ENCODE results near the gene LIN7A. TPM values are rescaled to one million over a fixed set of nuclear protein-coding genes. Genes with fewer than 3 reads are reported as not detected.

LIN7A gene
- total RNA-seq, 1 experiment from 2014 or later: 16.2 TPM

DNA sequence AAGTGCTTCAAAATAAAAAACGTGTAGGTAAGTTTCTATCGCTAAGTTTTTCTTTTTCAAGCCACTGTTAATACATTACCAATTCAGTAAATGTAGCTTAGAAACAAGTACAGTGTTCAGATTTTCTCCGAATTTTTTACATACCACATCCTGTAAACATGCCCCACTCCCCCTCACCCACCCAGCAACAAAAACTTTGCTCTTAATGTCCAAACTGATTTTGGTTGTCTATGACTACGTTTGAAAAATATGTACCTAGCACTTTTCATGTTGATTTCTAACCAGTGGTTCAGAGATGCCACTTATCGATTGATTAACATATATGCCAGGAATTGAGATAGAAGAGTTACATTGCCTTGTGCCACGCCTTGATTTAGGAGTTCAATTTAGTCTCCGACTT lies 663 bp upstream of the LIN7A start:
- Mint-ChIP-seq H3K4me1 (ENCODE audit: low read depth, unreplicated experiment) (peaks cover 7% of the 10 kb centered on the region), H3K36me3 (ENCODE audit: insufficient read depth, unreplicated experiment) (peaks cover 5% of the 10 kb centered on the region), H3K27me3 (ENCODE audit: insufficient read depth, unreplicated experiment) (peaks cover 2% of the 10 kb centered on the region), H3K9me3 (ENCODE audit: unreplicated experiment) (no peaks in the 10 kb centered on the region), H3K4me3 (ENCODE audit: unreplicated experiment) (peak overlapping the region; percentile 86), H3K27ac (ENCODE audit: unreplicated experiment) (no peak overlapping the region)
- CTCF ChIA-PET: no interaction called here
- no peaks in the 10 kb centered on the region for H3K27me3 ChIP-seq (replicated peaks; ENCODE audit: control insufficient read depth, insufficient read depth, low read length)
- H3K36me3 ChIP-seq (ENCODE audit: control insufficient read depth, insufficient read depth, low read length): no peaks in the 10 kb centered on the region
- H3K9me3 ChIP-seq: no peaks in the 10 kb centered on the region
- no peak for DNase-seq
- POLR2A ChIA-PET: no interaction called here
- H3K4me1 ChIP-seq: no peaks in the 10 kb centered on the region
- BruUV-seq (replicated peaks): TSS peak; percentile 44
- intact Hi-C loops (cut with micrococcal nuclease; ENCODE audit: unreplicated experiment): loop anchor here (5.0 kb wide), 3 partner anchors 101 to 319 kb away; no protein-coding TSS in a partner anchor
- no peak overlapping the region for H3K4me3 ChIP-seq (ENCODE audit: low read depth, low read length)
- TF ChIP-seq, protein P1, sequence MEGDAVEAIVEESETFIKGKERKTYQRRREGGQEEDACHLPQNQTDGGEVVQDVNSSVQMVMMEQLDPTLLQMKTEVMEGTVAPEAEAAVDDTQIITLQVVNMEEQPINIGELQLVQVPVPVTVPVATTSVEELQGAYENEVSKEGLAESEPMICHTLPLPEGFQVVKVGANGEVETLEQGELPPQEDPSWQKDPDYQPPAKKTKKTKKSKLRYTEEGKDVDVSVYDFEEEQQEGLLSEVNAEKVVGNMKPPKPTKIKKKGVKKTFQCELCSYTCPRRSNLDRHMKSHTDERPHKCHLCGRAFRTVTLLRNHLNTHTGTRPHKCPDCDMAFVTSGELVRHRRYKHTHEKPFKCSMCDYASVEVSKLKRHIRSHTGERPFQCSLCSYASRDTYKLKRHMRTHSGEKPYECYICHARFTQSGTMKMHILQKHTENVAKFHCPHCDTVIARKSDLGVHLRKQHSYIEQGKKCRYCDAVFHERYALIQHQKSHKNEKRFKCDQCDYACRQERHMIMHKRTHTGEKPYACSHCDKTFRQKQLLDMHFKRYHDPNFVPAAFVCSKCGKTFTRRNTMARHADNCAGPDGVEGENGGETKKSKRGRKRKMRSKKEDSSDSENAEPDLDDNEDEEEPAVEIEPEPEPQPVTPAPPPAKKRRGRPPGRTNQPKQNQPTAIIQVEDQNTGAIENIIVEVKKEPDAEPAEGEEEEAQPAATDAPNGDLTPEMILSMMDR (IDR thresholded peaks at IDR 0.05; ENCODE audit: insufficient read depth in 1 of 2, low read depth in 1 of 2, low read length in 1 of 2, severe bottlenecking in 1 of 2, unreplicated experiment in 1 of 2): no peak

DNA sequence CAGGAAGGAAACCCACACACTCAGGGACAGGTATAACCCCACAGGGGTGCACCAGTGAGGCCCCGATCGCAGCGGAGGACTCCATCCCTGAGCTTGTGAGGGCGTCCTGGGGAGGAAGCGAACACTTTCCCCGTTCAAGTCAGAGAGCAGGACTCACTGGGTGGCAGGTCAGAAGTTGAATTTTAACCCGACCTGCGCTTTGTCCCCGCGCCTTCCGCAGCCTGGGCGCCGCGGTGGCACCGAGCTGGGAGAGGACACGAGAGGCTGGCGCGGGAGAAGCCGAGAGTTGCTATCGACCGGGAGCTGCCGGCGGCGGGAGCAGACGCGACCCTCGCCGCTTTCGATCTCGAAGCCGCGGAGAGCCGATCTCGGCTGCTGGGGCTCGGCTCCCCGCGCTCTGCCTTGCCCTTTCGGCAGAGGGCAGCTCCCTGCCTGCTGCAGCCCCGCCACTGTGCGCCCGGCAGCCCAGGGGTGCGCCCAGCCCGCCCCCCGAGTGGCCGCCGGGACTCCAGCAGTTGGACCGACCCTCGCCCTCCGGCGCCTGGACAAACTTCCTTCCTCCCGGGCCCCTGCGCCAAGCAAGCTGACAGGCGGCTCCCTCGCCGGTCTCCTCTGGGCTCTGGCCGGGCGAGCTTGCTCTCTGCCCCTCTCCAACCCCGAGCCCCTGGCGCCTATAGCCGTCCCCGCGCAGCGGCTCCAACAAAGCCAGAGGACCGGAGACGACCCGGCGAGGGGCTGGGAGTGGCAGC lies 918 bp downstream of the LIN7A start:
- no TSS peak for BruUV-seq (replicated peaks)
- H3K27me3 Mint-ChIP-seq (ENCODE audit: insufficient read depth, unreplicated experiment): peaks cover 2% of the 10 kb centered on the region
- TF ChIP-seq, protein P1 (IDR thresholded peaks at IDR 0.05; ENCODE audit: insufficient read depth in 1 of 2, low read depth in 1 of 2, low read length in 1 of 2, severe bottlenecking in 1 of 2, unreplicated experiment in 1 of 2): peak in 1 of 2 experiments; percentile 3
- ChIA-PET CTCF (interaction anchor here (0.6 to 0.8 kb wide), 3 partner anchors 13 to 321 kb away, joined by 3 read pairs; no protein-coding TSS in a partner anchor), POLR2A (no interaction called here)
- Histone ChIP-seq H3K4me3 (ENCODE audit: low read depth, low read length) (peak overlapping the region; percentile 84), H3K36me3 (ENCODE audit: control insufficient read depth, insufficient read depth, low read length) (no peaks in the 10 kb centered on the region), H3K4me1 (no peaks in the 10 kb centered on the region), H3K27me3 (replicated peaks; ENCODE audit: control insufficient read depth, insufficient read depth, low read length) (no peaks in the 10 kb centered on the region), H3K9me3 (no peaks in the 10 kb centered on the region)
- H3K9me3 Mint-ChIP-seq (ENCODE audit: unreplicated experiment): no peaks in the 10 kb centered on the region
- H3K27ac Mint-ChIP-seq (ENCODE audit: unreplicated experiment): peak overlapping the region; percentile 69
- H3K4me1 Mint-ChIP-seq (ENCODE audit: low read depth, unreplicated experiment): peaks cover 7% of the 10 kb centered on the region
- peaks cover 5% of the 10 kb centered on the region for H3K36me3 Mint-ChIP-seq (ENCODE audit: insufficient read depth, unreplicated experiment)
- peak overlapping the region; percentile 86 for H3K4me3 Mint-ChIP-seq (ENCODE audit: unreplicated experiment)
- peak; percentile 42 to 58 for DNase-seq
- intact Hi-C loops (cut with micrococcal nuclease; ENCODE audit: unreplicated experiment): loop anchor here (1.0 to 5.0 kb wide), 5 partner anchors 11 to 320 kb away; no protein-coding TSS in a partner anchor

DNA sequence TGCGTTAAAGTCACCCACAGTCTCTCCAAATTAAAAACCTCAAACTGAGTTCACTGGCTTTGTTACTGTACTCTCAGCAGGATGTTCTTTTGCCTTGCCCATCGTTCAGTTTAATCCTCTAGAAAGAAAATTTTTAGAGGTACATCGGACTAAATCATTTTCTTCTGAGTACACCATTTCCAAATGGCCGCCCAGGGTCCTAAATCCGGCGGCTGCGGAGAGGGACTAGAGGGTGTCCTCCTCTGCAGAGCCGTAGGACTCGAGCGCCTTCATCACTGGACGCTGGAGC lies 1.4 kb downstream of the LIN7A start:
- intact Hi-C loops (cut with micrococcal nuclease; ENCODE audit: unreplicated experiment): loop anchor here (2.0 to 5.0 kb wide), 4 partner anchors 99 to 321 kb away; no protein-coding TSS in a partner anchor
- POLR2A ChIA-PET: no interaction called here
- no peak for DNase-seq
- H3K4me3 ChIP-seq (ENCODE audit: low read depth, low read length): peak overlapping the region; percentile 84
- H3K9me3 ChIP-seq: no peaks in the 10 kb centered on the region
- Mint-ChIP-seq H3K27ac (ENCODE audit: unreplicated experiment) (peak overlapping the region; percentile 69), H3K36me3 (ENCODE audit: insufficient read depth, unreplicated experiment) (peaks cover 5% of the 10 kb centered on the region), H3K4me3 (ENCODE audit: unreplicated experiment) (peak overlapping the region; percentile 86), H3K27me3 (ENCODE audit: insufficient read depth, unreplicated experiment) (peaks cover 2% of the 10 kb centered on the region), H3K4me1 (ENCODE audit: low read depth, unreplicated experiment) (peaks cover 7% of the 10 kb centered on the region), H3K9me3 (ENCODE audit: unreplicated experiment) (no peaks in the 10 kb centered on the region)
- CTCF ChIA-PET: no interaction called here
- TF ChIP-seq, protein P1 (IDR thresholded peaks at IDR 0.05; ENCODE audit: insufficient read depth in 1 of 2, low read depth in 1 of 2, low read length in 1 of 2, severe bottlenecking in 1 of 2, unreplicated experiment in 1 of 2): no peak
- BruUV-seq (replicated peaks): no TSS peak
- no peaks in the 10 kb centered on the region for H3K36me3 ChIP-seq (ENCODE audit: control insufficient read depth, insufficient read depth, low read length)
- H3K4me1 ChIP-seq: no peaks in the 10 kb centered on the region
- H3K27me3 ChIP-seq (replicated peaks; ENCODE audit: control insufficient read depth, insufficient read depth, low read length): no peaks in the 10 kb centered on the region
